Thyroid gland (tissue), 4 donors: ENCODE results near the gene LYRM4. TPM values are rescaled to one million over a fixed set of nuclear protein-coding genes. Genes with fewer than 3 reads are reported as not detected.

Source experiments
- DNase-seq, 2 donors: peaks; one replicate each; pipeline ENCODE4 v3.0.0-alpha.2; 2019
- H3K27ac ChIP-seq, 3 donors: fragments of 200-600 bp; sonication (generic); 1 replicate in 2 of 3; 2 replicates in 1 of 3; pipeline ENCODE4 v1.5.1; 2016 to 2019; ENCODE audit warnings: mild to moderate bottlenecking in 1 of 3, moderate library complexity in 1 of 3
- H3K27me3 ChIP-seq: fragments of 200-600 bp; sonication (generic); one replicate; pipeline ENCODE4 v1.5.1; 2019
- H3K36me3 ChIP-seq, 2 donors: fragments of 200-600 bp; sonication (generic); one replicate each; pipeline ENCODE4 v1.5.1; 2016 to 2019
- H3K4me1 ChIP-seq, 2 donors: fragments of 200-600 bp; sonication (generic); one replicate each; pipeline ENCODE4 v1.5.1; 2017 to 2019
- H3K4me3 ChIP-seq, 3 donors: fragments of 200-600 bp; sonication (generic); replicated peaks in 1 of 3; 1 replicate in 2 of 3; 2 replicates in 1 of 3; pipeline ENCODE4 v1.5.1; 2016; ENCODE audit warnings: mild to moderate bottlenecking in 1 of 3
- H3K9me3 ChIP-seq: fragments of 200-600 bp; sonication (generic); one replicate; pipeline ENCODE4 v1.5.1; 2017
- POLR2A ChIP-seq, 2 donors: fragments of 450-650 bp; IDR thresholded peaks; one replicate each; pipeline ENCODE4 v1.6.1; 2017; ENCODE audit warnings: antibody characterized with exemption in 2 of 2, mild to moderate bottlenecking in 2 of 2, moderate library complexity in 1 of 2
- WGBS, 2 donors: methylation state at CpG; one replicate each; pipeline ENCODE4 v1.1.5; 2017; 5-methylcytosine and 5-hydroxymethylcytosine counted together
- intact Hi-C: fragments of 100-400 bp; cut with DNase I; formaldehyde crosslinking; loops from one replicate; pipeline ENCODE4 v1.15.1; 2023
- total RNA-seq, 4 donors: library from RNA; depleted of rRNA; stranded (reverse); fragments of >200 nt; gene quantifications; one replicate each; pipeline ENCODE4 v1.2.3, GENCODE V29; 2016
- TF ChIP-seq, protein P1 (sequence below), 6 experiments: fragments of 200-600 bp in 3 of 6; fragments of 450-650 bp in 3 of 6; sonication (generic) in 3 of 6; IDR thresholded peaks; one replicate each; pipeline ENCODE4 v1.5.1; 2016 to 2019; ENCODE audit warnings: antibody characterized with exemption in 6 of 6, mild to moderate bottlenecking in 2 of 6, inconsistent platforms in 1 of 6, moderate library complexity in 1 of 6

The LYRM4 gene
- total RNA-seq, 4 donors from 2014 or later, result 26.7 to 32.2 (median 29.5) TPM

DNA sequence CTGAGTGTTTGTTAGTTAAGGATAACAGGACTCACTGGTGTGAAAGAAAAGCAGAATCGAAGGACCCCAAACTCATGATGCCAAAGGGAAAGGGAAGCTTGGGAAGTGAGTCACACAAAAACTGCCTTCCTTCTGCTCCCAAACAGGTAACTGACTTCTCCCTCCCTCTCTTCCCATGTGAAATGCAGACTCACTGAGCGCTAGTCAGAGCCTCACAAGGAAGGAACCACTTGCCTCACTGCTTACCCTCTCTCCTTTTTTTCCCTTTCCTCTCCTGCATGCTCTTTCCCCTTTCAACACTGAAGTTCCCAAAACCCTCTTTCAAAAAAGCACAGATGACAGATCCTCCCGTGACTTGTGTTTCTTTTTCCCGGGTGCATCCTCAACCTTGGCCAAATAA, 56.4 kb downstream of the LYRM4 start:
- H3K27me3 ChIP-seq, result no peaks in the 10 kb centered on the region
- no peak overlapping the region for H3K4me3 ChIP-seq
- 83 to 88% methylated on average over 4 of the region's 4 CpGs for WGBS, 2 donors
- TF ChIP-seq, protein P1, sequence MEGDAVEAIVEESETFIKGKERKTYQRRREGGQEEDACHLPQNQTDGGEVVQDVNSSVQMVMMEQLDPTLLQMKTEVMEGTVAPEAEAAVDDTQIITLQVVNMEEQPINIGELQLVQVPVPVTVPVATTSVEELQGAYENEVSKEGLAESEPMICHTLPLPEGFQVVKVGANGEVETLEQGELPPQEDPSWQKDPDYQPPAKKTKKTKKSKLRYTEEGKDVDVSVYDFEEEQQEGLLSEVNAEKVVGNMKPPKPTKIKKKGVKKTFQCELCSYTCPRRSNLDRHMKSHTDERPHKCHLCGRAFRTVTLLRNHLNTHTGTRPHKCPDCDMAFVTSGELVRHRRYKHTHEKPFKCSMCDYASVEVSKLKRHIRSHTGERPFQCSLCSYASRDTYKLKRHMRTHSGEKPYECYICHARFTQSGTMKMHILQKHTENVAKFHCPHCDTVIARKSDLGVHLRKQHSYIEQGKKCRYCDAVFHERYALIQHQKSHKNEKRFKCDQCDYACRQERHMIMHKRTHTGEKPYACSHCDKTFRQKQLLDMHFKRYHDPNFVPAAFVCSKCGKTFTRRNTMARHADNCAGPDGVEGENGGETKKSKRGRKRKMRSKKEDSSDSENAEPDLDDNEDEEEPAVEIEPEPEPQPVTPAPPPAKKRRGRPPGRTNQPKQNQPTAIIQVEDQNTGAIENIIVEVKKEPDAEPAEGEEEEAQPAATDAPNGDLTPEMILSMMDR (IDR thresholded peaks at IDR 0.05), result no peak
- no peak for TF ChIP-seq POLR2A (IDR thresholded peaks at IDR 0.05)
- no peaks in the 10 kb centered on the region for H3K9me3 ChIP-seq
- no peaks in the 10 kb centered on the region for H3K36me3 ChIP-seq
- peaks cover 25 to 40% of the 10 kb centered on the region in 2 donors for H3K4me1 ChIP-seq
- no peak overlapping the region for H3K27ac ChIP-seq
- no peak for DNase-seq
- intact Hi-C loops, result no loop called here

DNA sequence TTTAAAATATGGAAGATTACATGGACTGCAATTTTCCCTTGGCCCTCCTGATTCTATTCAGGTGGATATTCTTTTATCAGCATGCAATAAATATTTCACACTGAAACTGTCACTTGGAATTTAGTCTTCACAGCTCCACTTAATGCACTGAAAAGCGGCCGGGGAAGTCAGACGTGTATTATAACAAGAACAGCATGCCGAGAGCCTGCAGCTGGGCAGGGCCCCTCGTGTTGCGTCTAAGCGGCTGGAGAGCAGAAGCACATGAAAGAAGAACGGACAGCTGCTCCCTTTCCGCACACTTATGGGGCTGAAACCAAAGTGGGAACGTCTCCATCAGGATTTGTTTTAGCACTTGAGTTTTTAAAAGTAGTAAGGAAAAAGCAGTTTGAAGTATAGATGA, 57.2 kb downstream of the LYRM4 start:
- Histone ChIP-seq H3K4me1 (peaks cover 25 to 40% of the 10 kb centered on the region in 2 donors), H3K9me3 (no peaks in the 10 kb centered on the region), H3K4me3 (no peak overlapping the region), H3K27me3 (no peaks in the 10 kb centered on the region), H3K27ac (no peak overlapping the region), H3K36me3 (no peaks in the 10 kb centered on the region)
- no peak for DNase-seq
- TF ChIP-seq, protein P1 (IDR thresholded peaks at IDR 0.05), result no peak
- TF ChIP-seq POLR2A (IDR thresholded peaks at IDR 0.05), result no peak
- WGBS, 2 donors, result 87 to 92% methylated on average over 10 of the region's 10 CpGs
- intact Hi-C loops, result no loop called here

DNA sequence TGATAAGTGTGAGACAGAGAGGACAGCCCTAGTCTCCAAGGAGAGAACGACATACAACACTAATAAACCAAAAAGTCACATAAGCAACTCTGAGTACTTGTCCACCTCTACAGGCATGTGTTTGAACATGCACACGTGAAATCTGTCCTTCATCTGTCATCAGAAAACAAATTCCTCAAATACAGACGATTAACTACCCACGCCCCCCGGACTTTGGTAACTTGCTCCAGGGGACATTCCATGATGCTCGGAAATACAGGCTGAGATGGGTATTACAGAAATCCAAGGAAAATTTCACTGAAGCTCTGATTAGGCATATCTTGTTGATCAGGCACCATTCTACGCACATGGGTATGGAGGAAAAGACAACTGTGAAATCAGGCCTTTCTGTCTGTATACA, 57.8 kb downstream of the LYRM4 start:
- WGBS, 2 donors, result 96% methylated on average over 7 of the region's 7 CpGs
- H3K27me3 ChIP-seq, result no peaks in the 10 kb centered on the region
- H3K4me1 ChIP-seq, result peaks cover 25 to 35% of the 10 kb centered on the region in 2 donors
- DNase-seq, result no peak
- no peak overlapping the region for H3K27ac ChIP-seq
- TF ChIP-seq POLR2A (IDR thresholded peaks at IDR 0.05), result no peak
- TF ChIP-seq, protein P1 (IDR thresholded peaks at IDR 0.05), result no peak
- intact Hi-C loops, result no loop called here
- H3K36me3 ChIP-seq, result no peaks in the 10 kb centered on the region
- no peak overlapping the region for H3K4me3 ChIP-seq
- H3K9me3 ChIP-seq, result no peaks in the 10 kb centered on the region

GRCh38 chr6:5202206-5202605, 58.5 kb downstream of the LYRM4 start:
- Histone ChIP-seq H3K9me3 (no peaks in the 10 kb centered on the region), H3K27ac (no peak overlapping the region), H3K4me3 (no peak overlapping the region), H3K27me3 (no peaks in the 10 kb centered on the region), H3K4me1 (peaks cover 22 to 28% of the 10 kb centered on the region in 2 donors), H3K36me3 (no peaks in the 10 kb centered on the region)
- TF ChIP-seq, protein P1 (IDR thresholded peaks at IDR 0.05), result no peak
- no peak for TF ChIP-seq POLR2A (IDR thresholded peaks at IDR 0.05)
- intact Hi-C loops, result no loop called here
- no peak for DNase-seq

DNA sequence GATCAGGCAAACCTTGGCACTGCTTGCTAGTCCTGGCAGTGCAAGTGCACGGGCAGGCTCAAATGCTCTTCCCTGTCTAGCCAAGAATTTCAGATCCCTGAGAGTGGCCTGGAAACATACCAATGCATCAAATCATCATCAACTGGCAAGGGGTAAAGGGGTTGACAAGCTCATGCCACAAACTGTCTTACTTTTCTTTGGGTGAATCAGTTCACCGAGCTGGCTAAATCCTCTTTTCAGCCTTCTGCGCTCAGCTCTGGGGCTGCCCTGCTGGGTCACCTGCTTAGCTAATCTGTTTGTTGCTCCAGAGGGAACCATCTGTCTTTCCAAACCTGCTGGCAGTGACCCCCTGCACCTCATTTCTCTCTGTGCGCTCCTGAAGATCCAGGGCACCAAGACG, 59.5 kb downstream of the LYRM4 start:
- Histone ChIP-seq H3K27ac (no peak overlapping the region), H3K9me3 (no peaks in the 10 kb centered on the region), H3K27me3 (no peaks in the 10 kb centered on the region), H3K4me3 (no peak overlapping the region), H3K36me3 (no peaks in the 10 kb centered on the region), H3K4me1 (peaks cover 16 to 18% of the 10 kb centered on the region in 2 donors)
- no peak for DNase-seq
- intact Hi-C loops, result no loop called here
- 92 to 93% methylated on average over 5 of the region's 5 CpGs for WGBS, 2 donors
- TF ChIP-seq, protein P1 (IDR thresholded peaks at IDR 0.05), result no peak
- TF ChIP-seq POLR2A (IDR thresholded peaks at IDR 0.05), result no peak
